Measurements from ENCODE around the gene ZNF804B.

- TF ChIP-seq BMI1 (IDR thresholded peaks at IDR 0.05; ENCODE audit: low read length), result no peak
- TF ChIP-seq RAD21 (CRISPR knock-in tag; conservative IDR thresholded peaks at IDR 0.05 in 1 of 2, IDR thresholded peaks at IDR 0.05 in 1 of 2), result no peak
- no peak for TF ChIP-seq RAD51 (IDR thresholded peaks at IDR 0.05; ENCODE audit: borderline replicate concordance, low read depth)
- TF ChIP-seq ZNF197 (CRISPR knock-in tag; IDR thresholded peaks at IDR 0.05; ENCODE audit: low read depth), result no peak
- TF ChIP-seq RFX7 (CRISPR knock-in tag; IDR thresholded peaks at IDR 0.05), result no peak
- no peak for TF ChIP-seq CTCF (IDR thresholded peaks at IDR 0.05 in 2 of 3, conservative IDR thresholded peaks at IDR 0.05 in 1 of 3; ENCODE audit: insufficient read depth in 2 of 3, low read depth in 1 of 3, low read length in 3 of 3)
- no peak for TF ChIP-seq MAZ (CRISPR knock-in tag; conservative IDR thresholded peaks at IDR 0.05 in 1 of 2, IDR thresholded peaks at IDR 0.05 in 1 of 2)
- TF ChIP-seq E2F5 (CRISPR knock-in tag; IDR thresholded peaks at IDR 0.05), result no peak
- TF ChIP-seq ILK (tag; IDR thresholded peaks at IDR 0.05; ENCODE audit: borderline replicate concordance, low read depth), result no peak
- no peak for TF ChIP-seq EP300 (IDR thresholded peaks at IDR 0.05; ENCODE audit: low read length)
- no peak for TF ChIP-seq NCOA4 (IDR thresholded peaks at IDR 0.05; ENCODE audit: partially characterized antibody)
Observed at GRCh38 chr7:88775838-88776237, 16.3 kb downstream of the ZNF804B start.

All from K562 (cell line).